Measurements from ENCODE around the gene PPP3CA.
A peak's percentile ranks its signal among the peaks of the same experiment; 100 is the strongest.

PPP3CA gene

GRCh38 chr4:101169044-101170014 is 178.0 kb downstream of the PPP3CA start:
- DNase-seq, result peak; percentile 59

GRCh38 chr4:101163936-101164335 is 183.4 kb downstream of the PPP3CA start:
- no peak for DNase-seq

DNA sequence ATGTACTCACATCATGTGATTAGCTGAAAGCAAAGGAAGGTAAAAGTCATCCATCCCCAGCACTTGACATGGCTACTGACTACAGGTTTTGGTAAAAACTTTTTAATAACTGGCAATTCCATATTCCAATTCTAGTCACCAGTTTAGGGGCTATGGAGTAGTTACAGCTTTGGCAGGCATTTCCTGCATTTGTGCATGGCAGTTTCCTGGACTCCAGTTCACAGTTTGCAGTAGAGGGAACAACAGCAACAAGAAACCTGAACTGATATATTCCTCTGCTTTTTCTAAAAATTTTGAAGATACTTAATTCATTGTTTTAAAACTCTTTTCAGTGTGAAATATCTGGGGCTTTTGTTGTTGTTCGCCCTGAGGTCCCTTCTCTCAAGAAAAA is 184.3 kb downstream of the PPP3CA start:
- no peak for DNase-seq

DNA sequence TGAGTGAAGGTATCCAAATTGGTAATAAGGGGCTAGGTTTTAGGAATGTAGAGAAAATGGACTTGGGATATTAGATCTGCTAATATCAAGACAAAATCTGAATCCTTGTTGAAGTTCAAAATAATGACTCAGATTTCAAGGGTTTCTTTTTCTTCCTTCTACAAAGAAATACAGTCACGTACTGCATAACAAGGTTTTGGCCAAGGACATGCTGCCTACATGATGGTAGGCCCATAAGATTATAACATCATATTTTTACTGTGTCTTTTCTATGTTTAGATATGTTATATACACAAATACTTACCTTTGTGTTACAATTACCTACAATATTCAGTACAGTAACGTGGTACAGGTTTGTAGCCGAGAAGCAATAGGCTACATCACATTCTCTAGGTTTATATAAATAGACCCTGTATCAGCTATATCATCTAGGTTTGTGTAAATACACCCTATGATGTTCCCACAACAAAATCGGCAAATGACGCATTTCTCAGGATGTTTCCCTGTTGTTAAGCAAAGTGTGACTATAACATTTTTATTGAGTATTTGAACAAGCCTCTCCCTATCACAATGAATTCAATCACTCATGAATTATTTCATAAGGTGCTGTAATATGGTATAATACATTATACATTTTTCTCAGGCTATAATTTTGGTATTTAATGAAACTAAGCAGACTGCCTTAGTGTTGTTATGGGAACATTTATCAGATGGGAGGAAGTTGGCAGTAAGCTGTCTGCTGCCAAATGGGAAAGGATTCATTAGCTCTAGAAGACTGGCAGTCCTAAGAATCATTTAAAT is 186.3 kb downstream of the PPP3CA start:
- no peak for DNase-seq

DNA sequence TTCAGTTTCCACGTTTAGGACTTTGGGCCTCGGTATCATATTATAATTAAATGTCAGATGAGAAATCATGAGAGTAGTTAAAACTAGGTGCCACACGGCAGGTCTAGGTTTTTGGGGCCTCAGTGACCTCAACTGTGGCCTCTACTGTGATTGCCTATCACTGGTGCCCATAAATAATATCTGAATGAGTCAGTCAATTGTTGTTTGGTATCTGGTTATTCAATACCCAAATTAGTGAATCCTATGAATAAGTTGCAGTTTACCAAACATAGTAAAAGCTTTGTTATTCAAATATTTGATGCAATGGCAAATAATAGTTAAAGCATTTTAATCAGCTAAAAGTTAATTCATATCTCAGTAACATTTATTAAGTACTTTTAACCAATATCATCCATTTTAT is 188.8 kb downstream of the PPP3CA start:
- DNase-seq, result no peak

- no peak for DNase-seq
Measured at GRCh38 chr4:101158134-101158482, 189.2 kb downstream of the PPP3CA start.

GRCh38 chr4:101157415-101158133 is 189.8 kb downstream of the PPP3CA start:
- DNase-seq, result no peak

DNA sequence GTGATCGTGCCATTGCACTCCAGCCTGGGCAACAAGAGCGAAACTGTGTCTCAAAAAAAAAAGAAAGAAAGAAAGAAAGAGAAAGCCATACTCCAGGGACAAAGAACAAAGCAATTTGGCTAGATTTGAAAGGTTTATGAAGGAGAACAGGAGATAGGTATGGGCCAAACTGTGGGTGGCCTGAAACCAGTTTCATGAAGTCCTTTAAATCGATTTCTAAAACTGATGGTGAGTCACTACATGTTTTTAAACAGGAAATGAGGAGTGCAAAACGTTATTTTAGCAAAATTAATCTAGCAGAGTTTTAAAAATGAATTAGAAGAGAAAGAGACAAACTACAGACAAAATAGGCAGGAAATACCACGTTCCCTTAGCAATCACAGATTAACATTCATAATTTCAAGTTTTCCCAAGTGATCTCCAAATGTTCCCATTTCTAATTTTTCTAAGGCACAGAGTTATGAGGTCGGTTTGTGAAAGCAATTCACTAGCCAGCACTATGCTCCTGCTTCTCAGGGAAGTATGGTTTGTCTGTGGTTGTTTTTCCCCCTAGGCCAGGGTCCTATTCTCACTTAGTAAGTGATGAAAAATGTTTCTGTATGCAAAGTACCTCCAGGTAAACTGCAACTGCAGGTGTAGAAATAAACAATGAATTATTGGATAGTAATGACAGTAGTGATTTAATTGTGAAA is 190.6 kb downstream of the PPP3CA start:
- no peak for DNase-seq

DNA sequence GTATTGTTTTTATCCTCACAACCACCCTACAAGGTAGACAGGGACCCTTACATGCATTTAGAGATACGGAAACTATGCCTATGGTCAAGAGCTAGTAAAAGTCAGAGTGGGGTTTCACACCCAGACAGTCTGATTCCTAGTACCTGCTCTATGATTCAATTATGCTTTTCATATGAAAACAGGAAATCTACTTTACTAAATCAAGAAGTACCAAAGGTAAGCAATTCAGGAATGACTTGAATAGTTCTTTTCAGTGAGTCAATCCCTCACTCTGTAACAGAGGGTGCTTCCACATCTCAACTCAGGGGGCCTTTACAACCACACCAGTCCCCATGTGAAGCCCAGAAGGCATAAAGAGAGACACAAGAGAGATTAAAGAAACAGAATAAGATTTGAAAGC is 191.4 kb downstream of the PPP3CA start:
- no peak for DNase-seq

GRCh38 chr4:101155368-101155767 is 192.0 kb downstream of the PPP3CA start:
- DNase-seq, result no peak

- no peak for DNase-seq
Measured at GRCh38 chr4:101153653-101154052, 193.7 kb downstream of the PPP3CA start.

DNA sequence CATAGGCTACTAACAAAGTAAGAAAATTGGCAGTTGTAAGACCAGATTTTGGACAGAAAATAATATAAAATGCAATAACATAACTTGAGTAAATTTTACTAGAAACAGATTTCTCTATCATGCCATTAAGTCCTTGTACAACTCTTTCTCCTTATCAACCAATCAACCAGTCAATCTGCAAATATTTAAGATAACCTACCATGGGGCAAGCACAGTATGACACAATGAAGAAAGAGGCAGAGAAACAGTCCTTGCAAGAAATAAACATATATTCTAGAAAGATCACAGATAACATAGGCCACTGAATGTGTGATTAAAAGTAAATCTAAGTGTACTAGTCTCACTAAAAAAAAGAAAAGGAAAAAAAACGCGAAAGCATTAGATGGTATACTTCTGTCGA is 194.8 kb downstream of the PPP3CA start:
- no peak for DNase-seq

- DNase-seq, result no peak
Measured at GRCh38 chr4:101148551-101148950, 198.8 kb downstream of the PPP3CA start.

DNA sequence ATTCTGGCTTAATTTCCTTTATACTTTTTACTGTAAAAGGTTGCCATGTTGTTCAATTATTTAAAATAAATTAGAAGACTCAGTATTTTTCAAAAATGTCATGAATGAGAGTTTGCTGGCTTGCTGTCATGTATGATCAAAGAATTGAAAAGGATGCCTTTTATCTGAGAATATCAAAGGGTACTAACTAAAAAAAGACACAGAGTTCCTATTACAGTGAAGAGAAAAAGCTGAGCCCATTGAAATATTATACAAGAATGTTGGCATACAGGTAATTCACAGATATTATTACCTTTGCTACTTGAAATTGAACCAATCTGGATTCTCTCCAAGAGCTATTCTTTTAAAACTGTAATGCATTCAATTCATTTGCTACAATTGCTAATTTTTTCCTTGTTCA is 200.0 kb downstream of the PPP3CA start:
- DNase-seq, result no peak

- DNase-seq, result no peak
Measured at GRCh38 chr4:101145021-101145420, 202.3 kb downstream of the PPP3CA start.

DNA sequence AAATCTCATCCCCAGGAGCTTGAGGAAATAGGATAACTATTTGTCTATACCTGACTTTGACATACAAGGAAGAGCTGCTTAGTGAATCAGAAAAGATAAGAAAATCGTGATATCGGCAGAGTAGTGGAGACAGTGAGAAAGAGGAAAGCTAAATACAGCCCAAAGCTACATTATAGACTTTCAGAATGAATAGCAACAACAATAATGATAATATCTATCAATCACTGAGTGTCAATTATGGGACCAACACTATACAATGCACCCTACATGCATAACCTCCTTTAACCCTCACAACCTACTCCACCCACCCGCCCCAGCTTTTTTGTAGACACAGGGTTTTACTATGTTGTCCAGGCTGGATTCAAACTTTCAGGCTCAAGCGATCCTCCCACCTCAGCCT is 205.1 kb downstream of the PPP3CA start:
- no peak for DNase-seq

- no peak for DNase-seq
Measured at GRCh38 chr4:101141855-101142254, 205.5 kb downstream of the PPP3CA start.

GRCh38 chr4:101141230-101141629 is 206.1 kb downstream of the PPP3CA start:
- no peak for DNase-seq

DNA sequence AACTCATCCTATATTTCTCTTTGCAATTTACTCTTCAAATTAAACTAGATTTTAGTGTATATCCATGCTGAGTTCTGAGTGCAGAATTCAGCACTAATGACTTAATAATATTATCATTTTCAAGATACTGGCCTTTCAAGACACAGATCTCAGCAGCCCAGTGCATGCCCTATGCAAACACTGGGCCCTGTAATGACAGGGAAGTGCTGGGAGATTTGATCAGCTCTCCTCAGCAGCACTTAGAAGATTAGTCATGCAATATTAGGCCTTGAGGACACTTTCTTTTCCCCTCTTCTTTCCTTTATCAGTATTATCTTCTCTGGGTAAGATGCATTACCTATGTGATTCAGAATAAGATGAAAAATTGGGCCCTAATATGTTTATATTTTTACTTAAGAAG is 207.1 kb downstream of the PPP3CA start:
- DNase-seq, result no peak

DNA sequence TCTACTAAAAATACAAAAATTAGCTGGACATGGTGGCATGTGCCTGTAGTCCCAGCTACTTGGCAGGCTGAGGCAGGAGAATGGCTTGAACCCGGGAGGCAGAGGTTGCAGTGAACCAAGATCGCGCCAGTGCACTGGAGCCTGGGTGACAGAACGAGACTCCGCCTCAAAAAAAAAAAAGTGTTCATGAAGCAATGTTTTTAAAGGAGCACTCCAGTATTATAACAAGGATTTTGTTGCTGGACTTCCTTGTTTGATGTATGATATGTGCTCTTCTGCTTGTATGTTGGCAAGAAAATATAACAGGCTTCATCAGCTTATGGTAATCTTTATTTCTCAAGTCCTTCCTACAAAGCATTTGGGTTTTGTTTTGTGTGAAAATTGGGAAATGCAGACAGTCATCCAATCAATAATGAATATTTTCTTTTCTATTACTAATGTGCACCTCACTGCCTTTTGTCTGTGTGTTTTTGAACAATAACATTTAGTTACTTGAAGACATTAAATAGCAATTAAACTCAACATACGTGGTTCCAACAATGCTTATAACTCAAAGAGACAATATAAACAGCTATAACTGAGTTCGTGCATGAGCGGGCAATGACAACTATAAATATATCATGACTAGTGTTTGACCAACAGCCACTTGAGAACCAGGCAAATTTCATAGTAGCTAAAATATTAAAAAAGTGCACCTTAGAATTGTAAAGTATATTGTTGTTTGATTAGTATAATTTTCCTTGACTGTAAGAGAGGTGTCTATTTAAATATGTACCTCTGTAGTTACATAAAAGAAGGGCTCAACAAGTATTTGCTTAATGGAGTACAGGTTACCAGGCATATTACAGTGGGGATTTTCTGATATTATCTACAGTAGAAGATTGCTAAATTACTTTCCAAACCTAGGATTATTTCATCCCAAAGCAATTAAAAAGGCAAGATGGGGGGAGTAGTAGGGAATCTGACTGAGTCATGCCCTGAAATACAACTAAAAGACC is 210.7 kb downstream of the PPP3CA start:
- no peak for DNase-seq

GRCh38 chr4:101135371-101136010 is 211.8 kb downstream of the PPP3CA start:
- no peak for DNase-seq
